GM10266 (cell line): Measurements from ENCODE around the gene GCNT2.
"Not testable (repeated sequence)": the region's sequence is repeated elsewhere in the genome, so short reads cannot be mapped to it uniquely, and the experiment has no call there.

Experiments
- DNase-seq: peaks from one replicate; pipeline ENCODE4 v3.0.0; 2012; ENCODE audit errors: extremely low spot score
- CTCF ChIP-seq: IDR thresholded peaks from 2 replicates; pipeline ENCODE4 v1.5.1; 2012; ENCODE audit warnings: mild to moderate bottlenecking, low read depth; ENCODE audit not compliant: control insufficient read depth, insufficient read depth; ENCODE audit errors: missing control alignments

The GCNT2 gene

GRCh38 chr6:10662742-10663141 lies 141.6 kb downstream of the GCNT2 start:
- no peak for TF ChIP-seq CTCF
- DNase-seq: no peak

GRCh38 chr6:10665595-10665994 lies 144.4 kb downstream of the GCNT2 start:
- not testable (repeated sequence) for DNase-seq

GRCh38 chr6:10668126-10668917 lies 147.2 kb downstream of the GCNT2 start:
- TF ChIP-seq CTCF: no peak
- no peak for DNase-seq

GRCh38 chr6:10676403-10676802 lies 155.3 kb downstream of the GCNT2 start:
- TF ChIP-seq CTCF: no peak
- no peak for DNase-seq

- no peak for TF ChIP-seq CTCF
- DNase-seq: no peak
Observed at GRCh38 chr6:10678456-10678855, 157.3 kb downstream of the GCNT2 start.
